SK-N-MC (cell line): ENCODE data around the gene TDP2.

Experiments used
- EZH2 ChIP-seq: fragments of 200-600 bp; sonication (generic); IDR thresholded peaks from one replicate; pipeline ENCODE4 v1.6.1; 2017; ENCODE audit warnings: antibody characterized with exemption
- FOXP2 ChIP-seq: optimal IDR thresholded peaks from 2 replicates; pipeline ENCODE3; 2011; ENCODE audit warnings: mild to moderate bottlenecking, moderate library complexity; ENCODE audit not compliant: insufficient read depth; ENCODE audit errors: extremely low read length, control extremely low read depth
- POLR2AphosphoS5 ChIP-seq: IDR thresholded peaks from 2 replicates; pipeline ENCODE4 v1.6.1; 2012; ENCODE audit warnings: mild to moderate bottlenecking, low read depth, low read length, borderline replicate concordance

GRCh38 chr6:24636681-24637080 is 30.0 kb downstream of the TDP2 start:
- no peak for TF ChIP-seq POLR2AphosphoS5
- no peak for TF ChIP-seq FOXP2
- TF ChIP-seq EZH2, result no peak
